ENCODE measurements around the gene NBEA. TPM values are rescaled to one million over a fixed set of nuclear protein-coding genes. Genes with fewer than 3 reads are reported as not detected.

NBEA gene
- total RNA-seq, 6 experiments from 2014 or later, result 5.6 to 9.6 (median 6.9) TPM

GRCh38 chr13:34942732-34943435 is 814 bp downstream of the NBEA start:
- H3K4me1 Mint-ChIP-seq (ENCODE audit: low read depth), result peaks cover 18% of the 10 kb centered on the region
- peak overlapping the region; percentile 9; the same call in 1 of the 2 replicates for H3K27ac Mint-ChIP-seq
- no peaks in the 10 kb centered on the region; the same call in 1 of the 2 replicates for H3K27me3 Mint-ChIP-seq (ENCODE audit: insufficient read depth)
- H3K9me3 Mint-ChIP-seq, result no peaks in the 10 kb centered on the region
- H3K4me3 Mint-ChIP-seq, result peak overlapping the region; percentile 87
- TF ChIP-seq, protein P1, sequence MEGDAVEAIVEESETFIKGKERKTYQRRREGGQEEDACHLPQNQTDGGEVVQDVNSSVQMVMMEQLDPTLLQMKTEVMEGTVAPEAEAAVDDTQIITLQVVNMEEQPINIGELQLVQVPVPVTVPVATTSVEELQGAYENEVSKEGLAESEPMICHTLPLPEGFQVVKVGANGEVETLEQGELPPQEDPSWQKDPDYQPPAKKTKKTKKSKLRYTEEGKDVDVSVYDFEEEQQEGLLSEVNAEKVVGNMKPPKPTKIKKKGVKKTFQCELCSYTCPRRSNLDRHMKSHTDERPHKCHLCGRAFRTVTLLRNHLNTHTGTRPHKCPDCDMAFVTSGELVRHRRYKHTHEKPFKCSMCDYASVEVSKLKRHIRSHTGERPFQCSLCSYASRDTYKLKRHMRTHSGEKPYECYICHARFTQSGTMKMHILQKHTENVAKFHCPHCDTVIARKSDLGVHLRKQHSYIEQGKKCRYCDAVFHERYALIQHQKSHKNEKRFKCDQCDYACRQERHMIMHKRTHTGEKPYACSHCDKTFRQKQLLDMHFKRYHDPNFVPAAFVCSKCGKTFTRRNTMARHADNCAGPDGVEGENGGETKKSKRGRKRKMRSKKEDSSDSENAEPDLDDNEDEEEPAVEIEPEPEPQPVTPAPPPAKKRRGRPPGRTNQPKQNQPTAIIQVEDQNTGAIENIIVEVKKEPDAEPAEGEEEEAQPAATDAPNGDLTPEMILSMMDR (IDR thresholded peaks at IDR 0.05), result no peak
- H3K36me3 Mint-ChIP-seq (ENCODE audit: low read depth), result no peaks in the 10 kb centered on the region
- no peak for DNase-seq

DNA sequence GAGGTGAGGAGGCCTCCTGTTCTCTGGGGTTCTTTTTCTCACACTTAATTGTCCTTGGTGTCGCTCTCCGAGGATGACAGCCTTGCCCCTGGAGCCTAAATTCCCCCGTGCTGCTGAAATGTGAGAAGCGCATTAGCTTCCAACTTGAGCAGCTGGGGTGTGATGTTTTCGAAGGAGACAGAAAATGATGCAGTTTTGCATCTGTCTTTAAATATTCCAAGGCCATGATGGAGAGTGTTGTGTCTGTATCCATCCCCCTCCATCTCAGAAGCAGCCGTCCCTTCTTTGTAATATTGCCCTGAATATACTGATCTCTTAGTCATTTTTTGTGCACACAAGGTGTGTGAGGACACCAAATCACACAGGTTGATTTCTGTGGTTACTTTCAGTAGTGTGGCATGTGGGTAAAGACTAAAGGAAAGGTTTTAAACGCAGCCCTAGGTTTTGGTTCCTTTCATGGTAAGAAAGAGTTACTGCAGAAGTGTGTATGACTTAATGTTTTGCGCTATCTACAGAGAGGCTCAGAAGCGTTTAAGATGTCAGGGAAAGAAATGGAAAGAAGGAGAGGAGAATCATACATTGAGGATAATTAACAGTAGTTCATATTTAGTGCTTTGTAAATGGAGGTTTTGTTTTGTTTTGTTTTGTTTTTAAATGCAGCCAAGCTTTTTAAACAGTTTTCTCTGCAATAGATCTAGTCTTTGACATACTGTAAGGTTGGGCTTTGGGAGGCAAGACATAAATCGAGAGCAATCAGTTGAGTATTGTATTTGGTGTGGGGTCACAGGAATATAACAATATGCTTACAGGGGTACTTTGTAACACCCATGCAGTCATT is 1.6 kb downstream of the NBEA start:
- Mint-ChIP-seq H3K27ac (peak overlapping the region; percentile 9; the same call in 1 of the 2 replicates), H3K9me3 (no peaks in the 10 kb centered on the region), H3K27me3 (ENCODE audit: insufficient read depth) (no peaks in the 10 kb centered on the region; the same call in 1 of the 2 replicates), H3K4me1 (ENCODE audit: low read depth) (peaks cover 18% of the 10 kb centered on the region), H3K36me3 (ENCODE audit: low read depth) (no peaks in the 10 kb centered on the region), H3K4me3 (peak overlapping the region; percentile 87)
- no peak for DNase-seq
- TF ChIP-seq, protein P1 (IDR thresholded peaks at IDR 0.05), result no peak

GRCh38 chr13:34944274-34944634 is 2.2 kb downstream of the NBEA start:
- H3K36me3 Mint-ChIP-seq (ENCODE audit: low read depth), result no peaks in the 10 kb centered on the region
- no peaks in the 10 kb centered on the region; the same call in 1 of the 2 replicates for H3K27me3 Mint-ChIP-seq (ENCODE audit: insufficient read depth)
- no peaks in the 10 kb centered on the region for H3K9me3 Mint-ChIP-seq
- no peak overlapping the region for H3K4me3 Mint-ChIP-seq
- H3K4me1 Mint-ChIP-seq (ENCODE audit: low read depth), result peaks cover 18% of the 10 kb centered on the region
- TF ChIP-seq, protein P1 (IDR thresholded peaks at IDR 0.05), result no peak
- H3K27ac Mint-ChIP-seq, result no peak overlapping the region
- no peak for DNase-seq

DNA sequence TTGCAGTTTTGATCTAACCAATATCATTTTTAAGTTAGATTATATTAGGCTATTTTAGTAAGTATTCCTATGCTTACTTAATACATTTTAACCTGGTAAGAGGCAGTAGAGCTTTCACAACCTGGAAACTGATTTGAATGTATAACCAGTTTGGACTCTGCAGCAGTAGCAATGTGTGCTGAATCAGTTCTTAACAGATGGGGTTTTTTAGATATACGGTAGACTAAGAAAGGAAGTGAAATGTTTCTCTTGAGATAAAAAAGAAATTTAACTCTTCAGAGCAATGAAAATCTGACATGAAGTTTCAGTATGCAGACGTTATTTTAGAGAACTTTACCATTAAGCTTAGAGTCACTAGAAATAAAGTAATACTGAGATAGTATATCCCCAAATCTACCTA is 2.7 kb downstream of the NBEA start:
- TF ChIP-seq, protein P1 (IDR thresholded peaks at IDR 0.05), result no peak
- no peak for DNase-seq
- Mint-ChIP-seq H3K27me3 (ENCODE audit: insufficient read depth) (no peaks in the 10 kb centered on the region; the same call in 1 of the 2 replicates), H3K4me1 (ENCODE audit: low read depth) (peaks cover 18% of the 10 kb centered on the region), H3K27ac (no peak overlapping the region), H3K9me3 (no peaks in the 10 kb centered on the region), H3K4me3 (no peak overlapping the region), H3K36me3 (ENCODE audit: low read depth) (no peaks in the 10 kb centered on the region)

DNA sequence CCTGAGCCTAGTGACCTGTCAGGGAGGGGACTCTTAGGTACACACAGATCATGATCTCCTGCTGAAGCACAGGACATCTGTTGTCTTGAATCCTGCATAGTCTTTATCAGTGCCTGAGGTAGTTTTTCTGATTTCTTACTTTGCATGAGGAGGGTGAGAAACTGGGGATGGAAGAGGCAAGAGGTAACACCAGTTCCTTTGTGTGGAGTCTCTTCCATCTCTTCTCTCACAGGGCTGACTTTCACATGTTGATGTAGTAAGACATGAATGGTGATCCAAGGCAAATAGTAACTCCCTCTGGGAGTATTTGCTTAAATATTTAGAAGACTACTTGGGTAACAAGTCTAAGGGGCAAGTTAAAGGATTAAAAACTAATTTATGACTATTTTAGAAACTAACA is 9.5 kb downstream of the NBEA start:
- no peaks in the 10 kb centered on the region for H3K27me3 Mint-ChIP-seq (ENCODE audit: insufficient read depth)
- DNase-seq, result no peak

More for the DNA sequence above, 9.5 kb downstream of the NBEA start:
- Mint-ChIP-seq H3K36me3 (ENCODE audit: low read depth) (no peaks in the 10 kb centered on the region), H3K4me1 (ENCODE audit: low read depth) (no peaks in the 10 kb centered on the region), H3K27ac (no peak overlapping the region), H3K4me3 (no peak overlapping the region), H3K9me3 (no peaks in the 10 kb centered on the region)
- TF ChIP-seq, protein P1 (IDR thresholded peaks at IDR 0.05), result no peak

Measured in HFFc6 (cell line).